PC-3 (cell line): ENCODE results near the gene CCDC167.

ENCODE experiments used
- CTCF ChIP-seq: fragments of 300-600 bp; sonication (generic); conservative IDR thresholded peaks from 2 replicates; pipeline ENCODE4 v1.5.1; 2017; ENCODE audit warnings: antibody characterized with exemption, low read depth, mild to moderate bottlenecking, low read length
- EZH2phosphoT487 ChIP-seq: fragments of 300-600 bp; sonication (generic); IDR thresholded peaks from 2 replicates; pipeline ENCODE4 v1.6.1; 2018; ENCODE audit warnings: mild to moderate bottlenecking, antibody characterized with exemption, low read length, borderline replicate concordance

GRCh38 chr6:37513155-37513554, 13.5 kb upstream of the CCDC167 start:
- no peak for TF ChIP-seq CTCF
- TF ChIP-seq EZH2phosphoT487 = no peak
